ENCODE data around the gene LOXL1. TPM values are rescaled to one million over a fixed set of nuclear protein-coding genes. Genes with fewer than 3 reads are reported as not detected.
A peak's percentile ranks its signal among the peaks of the same experiment; 100 is the strongest.

The LOXL1 gene
- total RNA-seq, 4 donors from 2014 or later = 4.3 to 12.1 (median 7.3) TPM

GRCh38 chr15:73991260-73991659 is 65.0 kb downstream of the LOXL1 start:
- peaks cover 80% of the 10 kb centered on the region for H3K4me1 ChIP-seq

DNA sequence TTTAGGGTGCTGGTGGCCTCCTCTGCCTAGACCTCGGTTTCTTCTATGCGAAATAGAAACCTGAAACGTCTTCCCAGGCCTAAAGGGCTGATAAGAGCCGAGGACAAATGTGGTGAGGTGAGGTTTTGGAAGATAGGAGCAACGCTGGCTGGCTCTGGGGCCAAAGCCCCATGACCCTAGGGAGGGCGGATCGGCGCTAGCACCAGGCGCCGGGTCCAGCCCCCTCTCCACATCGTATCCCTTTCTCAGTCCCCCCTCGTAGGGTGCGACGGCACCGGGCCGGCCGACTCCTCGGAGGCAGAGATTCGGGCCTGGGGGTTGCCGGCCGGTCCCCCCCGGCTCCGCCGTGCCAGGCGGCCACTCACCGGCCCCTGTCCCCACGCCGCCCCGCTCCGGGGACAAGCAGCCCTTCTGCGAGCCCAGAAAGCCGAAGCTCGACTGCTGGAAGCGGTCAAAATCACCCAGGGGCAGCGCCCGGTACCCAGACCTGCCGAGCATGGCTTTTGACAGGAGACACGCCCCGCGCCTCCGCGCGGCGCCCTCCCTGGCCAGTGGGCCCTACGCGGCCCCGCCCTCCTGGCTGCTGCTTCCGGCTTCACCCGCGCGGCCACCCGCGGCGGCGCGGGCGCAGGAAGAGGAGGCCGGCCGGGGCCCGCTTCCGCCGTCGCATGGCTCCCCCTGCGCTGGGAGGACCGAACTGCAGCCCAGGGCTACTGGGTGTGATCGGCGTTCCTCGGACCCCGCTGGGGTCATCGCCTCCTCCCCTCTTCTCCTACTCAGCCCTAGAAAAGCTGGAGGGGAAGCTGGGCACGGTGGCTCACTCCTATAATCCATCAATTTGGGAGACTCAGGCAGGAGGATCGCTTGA is 65.7 kb downstream of the LOXL1 start, which contains the start of gene STOML1:
Gene STOML1, minus strand, starts transcription at position 570 of the 868 bp plus-strand sequence. Its CDS starts 72 bp downstream, at position 498.
- no peaks in the 10 kb centered on the region for H3K27me3 ChIP-seq
- H3K36me3 ChIP-seq = no peaks in the 10 kb centered on the region
- WGBS = under 1% methylated on average over 31 of the region's 72 CpGs
- H3K27ac ChIP-seq = peak within 1 kb of the TSS; percentile 85
- peak; percentile 93 to 94 for DNase-seq (ENCODE audit: low spot score in 2 of 2)
- H3K4me1 ChIP-seq = peaks cover 80% of the 10 kb centered on the region
- peak within 1 kb of the TSS; percentile 81 for H3K4me3 ChIP-seq
- TF ChIP-seq POLR2AphosphoS5 (IDR thresholded peaks at IDR 0.05) (peak in 2 of 3 donors; percentile 17 to 66), POLR2A (IDR thresholded peaks at IDR 0.05) (peak in 1 of 2 donors; percentile 37), EP300 (IDR thresholded peaks at IDR 0.05) (no peak)
- TF ChIP-seq, protein P1, sequence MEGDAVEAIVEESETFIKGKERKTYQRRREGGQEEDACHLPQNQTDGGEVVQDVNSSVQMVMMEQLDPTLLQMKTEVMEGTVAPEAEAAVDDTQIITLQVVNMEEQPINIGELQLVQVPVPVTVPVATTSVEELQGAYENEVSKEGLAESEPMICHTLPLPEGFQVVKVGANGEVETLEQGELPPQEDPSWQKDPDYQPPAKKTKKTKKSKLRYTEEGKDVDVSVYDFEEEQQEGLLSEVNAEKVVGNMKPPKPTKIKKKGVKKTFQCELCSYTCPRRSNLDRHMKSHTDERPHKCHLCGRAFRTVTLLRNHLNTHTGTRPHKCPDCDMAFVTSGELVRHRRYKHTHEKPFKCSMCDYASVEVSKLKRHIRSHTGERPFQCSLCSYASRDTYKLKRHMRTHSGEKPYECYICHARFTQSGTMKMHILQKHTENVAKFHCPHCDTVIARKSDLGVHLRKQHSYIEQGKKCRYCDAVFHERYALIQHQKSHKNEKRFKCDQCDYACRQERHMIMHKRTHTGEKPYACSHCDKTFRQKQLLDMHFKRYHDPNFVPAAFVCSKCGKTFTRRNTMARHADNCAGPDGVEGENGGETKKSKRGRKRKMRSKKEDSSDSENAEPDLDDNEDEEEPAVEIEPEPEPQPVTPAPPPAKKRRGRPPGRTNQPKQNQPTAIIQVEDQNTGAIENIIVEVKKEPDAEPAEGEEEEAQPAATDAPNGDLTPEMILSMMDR (IDR thresholded peaks at IDR 0.05) = peak; percentile 94 to 99
- H3K9me3 ChIP-seq = no peaks in the 10 kb centered on the region

More at GRCh38 chr15:73991260-73991659, 65.0 kb downstream of the LOXL1 start:
- DNase-seq (ENCODE audit: low spot score in 2 of 2) = peak; percentile 83 to 84
- WGBS = 13% methylated on average over 5 of the region's 5 CpGs
- TF ChIP-seq POLR2A (IDR thresholded peaks at IDR 0.05) = no peak
- TF ChIP-seq POLR2AphosphoS5 (IDR thresholded peaks at IDR 0.05) = peak in 1 of 3 donors; percentile 15
- TF ChIP-seq EP300 (IDR thresholded peaks at IDR 0.05) = no peak
- Histone ChIP-seq H3K36me3 (peaks cover 4% of the 10 kb centered on the region), H3K9me3 (no peaks in the 10 kb centered on the region), H3K27me3 (no peaks in the 10 kb centered on the region), H3K4me3 (peak overlapping the region; percentile 81), H3K27ac (peak overlapping the region; percentile 85)

DNA sequence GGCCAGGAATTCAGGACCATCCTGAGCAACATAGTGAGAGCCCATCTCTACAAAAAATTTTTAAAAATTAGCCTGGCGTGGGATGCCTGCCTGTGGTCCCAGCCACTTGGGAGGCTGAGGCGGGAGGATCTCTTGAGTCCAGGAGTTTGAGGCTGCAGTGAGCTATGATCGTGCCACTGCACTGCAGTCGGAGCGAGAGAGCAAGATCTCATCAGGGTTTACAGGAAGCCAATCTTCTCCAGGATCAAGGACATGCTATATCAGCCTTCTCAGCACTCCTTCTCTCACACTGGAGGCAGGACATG is 66.3 kb downstream of the LOXL1 start:
- Histone ChIP-seq H3K4me1 (peaks cover 80% of the 10 kb centered on the region), H3K27ac (peak overlapping the region; percentile 85), H3K27me3 (no peaks in the 10 kb centered on the region), H3K36me3 (no peaks in the 10 kb centered on the region), H3K4me3 (peak overlapping the region; percentile 81), H3K9me3 (no peaks in the 10 kb centered on the region)
- 76% methylated on average over 5 of the region's 5 CpGs for WGBS
- TF ChIP-seq, protein P1 (IDR thresholded peaks at IDR 0.05) = peak in 1 of 2 donors; percentile 3
- TF ChIP-seq EP300 (IDR thresholded peaks at IDR 0.05) (no peak), POLR2A (IDR thresholded peaks at IDR 0.05) (no peak), POLR2AphosphoS5 (IDR thresholded peaks at IDR 0.05) (no peak)
- no peak for DNase-seq (ENCODE audit: low spot score in 2 of 2)

- peaks cover 80% of the 10 kb centered on the region for H3K4me1 ChIP-seq
- 93% methylated on average over 10 of the region's 10 CpGs for WGBS
- H3K27ac ChIP-seq = peak overlapping the region; percentile 96
- H3K4me3 ChIP-seq = peak overlapping the region; percentile 85
- peak in 1 of 2 donors; percentile 63 for DNase-seq (ENCODE audit: low spot score in 2 of 2)
- H3K9me3 ChIP-seq = no peaks in the 10 kb centered on the region
- no peaks in the 10 kb centered on the region for H3K27me3 ChIP-seq
- H3K36me3 ChIP-seq = peaks cover 5% of the 10 kb centered on the region
- TF ChIP-seq EP300 (IDR thresholded peaks at IDR 0.05) (no peak), POLR2A (IDR thresholded peaks at IDR 0.05) (no peak), POLR2AphosphoS5 (IDR thresholded peaks at IDR 0.05) (no peak)
Observed at GRCh38 chr15:73993211-73993994, 67.1 kb downstream of the LOXL1 start.

- H3K36me3 ChIP-seq = peaks cover 5% of the 10 kb centered on the region
- H3K9me3 ChIP-seq = no peaks in the 10 kb centered on the region
- WGBS = under 1% methylated on average over 27 of the region's 27 CpGs
- H3K27ac ChIP-seq = peak within 1 kb of the TSS; percentile 96
- peak; percentile 98 for DNase-seq (ENCODE audit: low spot score in 2 of 2)
- H3K4me1 ChIP-seq = peaks cover 80% of the 10 kb centered on the region
- H3K27me3 ChIP-seq = no peaks in the 10 kb centered on the region
- peak within 1 kb of the TSS; percentile 85 for H3K4me3 ChIP-seq
- TF ChIP-seq POLR2A (IDR thresholded peaks at IDR 0.05) (no peak), POLR2AphosphoS5 (IDR thresholded peaks at IDR 0.05) (peak in 1 of 3 donors; percentile 25)
Observed at GRCh38 chr15:73994413-73994883, 68.2 kb downstream of the LOXL1 start, which contains the start of gene PML. TSS of gene PML (plus strand) at chr15:73994716. CDS start at chr15:73994813, 97 bp downstream.

DNA sequence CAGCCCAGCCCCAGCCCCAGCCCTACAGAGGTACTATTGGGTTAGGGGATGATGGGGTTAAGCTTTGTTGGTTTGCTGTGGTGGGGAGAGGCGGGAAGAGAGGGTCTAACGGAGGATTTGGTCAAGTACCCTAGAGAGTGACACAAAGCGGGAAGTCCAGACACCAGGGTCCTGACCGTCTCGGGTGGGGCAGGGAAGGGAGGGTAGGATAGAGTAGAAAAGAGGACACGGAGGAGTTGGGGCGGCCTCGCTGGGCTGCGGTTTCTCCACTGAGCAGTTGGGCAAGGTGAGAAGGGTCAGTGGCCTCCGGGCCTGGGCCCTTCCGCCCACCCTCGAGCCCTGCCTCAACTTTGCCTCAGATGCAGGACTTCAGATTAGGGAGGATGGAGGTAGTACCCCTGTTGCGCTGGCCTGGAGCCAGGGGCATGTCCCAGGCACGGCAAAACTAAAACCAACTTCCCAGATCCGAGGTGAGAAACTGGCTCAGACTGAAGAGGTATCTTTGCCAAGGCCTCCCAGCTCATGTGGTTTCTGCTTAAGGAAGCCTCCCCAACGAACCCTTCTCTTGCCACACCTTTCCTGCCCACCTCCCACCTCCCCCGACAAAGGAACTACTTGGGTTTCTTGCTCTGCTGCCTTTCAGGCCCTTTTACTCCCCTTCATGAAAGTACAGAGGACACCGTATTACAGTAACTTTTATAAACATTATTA is 68.8 kb downstream of the LOXL1 start:
- Histone ChIP-seq H3K4me3 (peak overlapping the region; percentile 85), H3K27me3 (no peaks in the 10 kb centered on the region), H3K27ac (peak overlapping the region; percentile 96), H3K4me1 (peaks cover 80% of the 10 kb centered on the region), H3K9me3 (no peaks in the 10 kb centered on the region), H3K36me3 (peaks cover 5% of the 10 kb centered on the region)
- TF ChIP-seq, protein P1 (IDR thresholded peaks at IDR 0.05) = no peak
- TF ChIP-seq EP300 (IDR thresholded peaks at IDR 0.05) = no peak
- no peak for TF ChIP-seq POLR2A (IDR thresholded peaks at IDR 0.05)
- TF ChIP-seq POLR2AphosphoS5 (IDR thresholded peaks at IDR 0.05) = no peak
- DNase-seq (ENCODE audit: low spot score in 2 of 2) = peak in 1 of 2 donors; percentile 80
- WGBS = 0% methylated on average over 18 of the region's 18 CpGs

Measured in suprapubic skin (tissue), 4 donors.